Fibroblast of skin of left quadriceps (primary cell): ENCODE measurements around the gene HERPUD1.
"Not testable (repeated sequence)": the region's sequence is repeated elsewhere in the genome, so short reads cannot be mapped to it uniquely, and the experiment has no call there.

Experiments used
- DNase-seq, 2 experiments: peaks; one replicate each; pipeline ENCODE4 v3.0.0-alpha.2; 2013; ENCODE audit warnings: low read depth in 2 of 2

Gene HERPUD1

DNA sequence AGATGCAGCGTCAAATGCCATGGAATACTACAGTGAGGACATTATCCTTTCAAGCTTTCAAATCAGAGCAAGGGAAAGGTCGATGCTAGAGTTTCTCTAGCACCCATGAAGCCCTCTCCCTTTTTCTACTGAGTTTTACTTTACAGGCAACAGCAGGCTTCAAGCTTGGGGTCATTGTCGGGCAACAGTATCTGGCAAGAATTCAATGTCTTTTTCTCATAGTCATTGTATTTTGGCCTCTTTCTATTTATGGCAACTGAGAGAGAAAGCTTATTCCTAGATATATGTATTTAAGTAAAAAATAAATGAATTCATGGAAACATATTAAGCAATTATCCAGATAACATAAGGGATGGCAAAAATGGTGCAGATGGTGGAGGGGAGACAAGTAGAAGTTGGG is 29.4 kb downstream of the HERPUD1 start:
- no peak for DNase-seq

- DNase-seq = no peak
Measured at GRCh38 chr16:56961851-56962281, 29.9 kb downstream of the HERPUD1 start, which contains the start of gene CETP. TSS of gene CETP (plus strand) at chr16:56961950. CDS start at chr16:56961980, 30 bp downstream.

GRCh38 chr16:56964243-56965148 is 32.6 kb downstream of the HERPUD1 start:
- DNase-seq = peak in 1 of 2 experiments; percentile 33

- no peak for DNase-seq
Measured at GRCh38 chr16:56965149-56966092, 33.5 kb downstream of the HERPUD1 start.

DNA sequence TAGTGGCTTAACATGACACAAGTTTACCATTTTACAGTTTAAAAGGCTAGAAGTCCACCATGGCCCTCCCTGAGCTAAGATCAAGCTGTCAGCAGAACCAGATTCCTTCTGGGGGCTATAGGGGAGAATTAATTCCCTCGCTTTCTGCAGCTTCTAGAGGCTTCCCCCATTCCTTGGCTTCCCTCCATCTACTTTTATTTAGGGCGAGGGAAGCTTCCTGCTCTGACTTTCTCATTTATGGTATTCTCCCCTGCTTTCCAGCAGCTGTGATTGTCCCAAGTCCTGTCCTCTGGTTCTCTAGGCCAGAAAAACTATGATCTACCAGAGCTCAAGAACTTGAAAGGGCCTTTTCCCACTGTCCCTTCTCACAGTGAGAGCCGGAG is 34.1 kb downstream of the HERPUD1 start:
- no peak for DNase-seq

DNA sequence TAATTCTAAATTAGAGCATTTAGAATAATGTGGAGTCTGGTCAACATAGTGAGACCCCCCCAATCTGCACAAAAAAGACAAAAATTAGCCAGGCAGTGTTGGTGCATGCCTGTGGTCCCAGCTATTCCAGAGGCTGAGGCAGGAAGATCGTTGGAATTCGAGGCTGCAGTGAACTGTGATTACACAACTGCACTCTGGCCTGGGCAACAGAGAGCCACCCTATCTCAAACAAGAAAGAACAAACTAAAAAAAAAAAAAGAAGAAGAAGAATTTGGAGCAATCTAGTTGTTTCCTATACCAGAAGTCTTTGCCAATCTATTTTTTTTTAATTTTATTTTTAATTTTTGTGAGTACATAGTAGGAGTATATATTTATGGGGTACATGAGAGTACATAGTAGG is 35.8 kb downstream of the HERPUD1 start:
- DNase-seq = no peak

- no peak for DNase-seq
Measured at GRCh38 chr16:56969769-56970168, 37.8 kb downstream of the HERPUD1 start.

DNA sequence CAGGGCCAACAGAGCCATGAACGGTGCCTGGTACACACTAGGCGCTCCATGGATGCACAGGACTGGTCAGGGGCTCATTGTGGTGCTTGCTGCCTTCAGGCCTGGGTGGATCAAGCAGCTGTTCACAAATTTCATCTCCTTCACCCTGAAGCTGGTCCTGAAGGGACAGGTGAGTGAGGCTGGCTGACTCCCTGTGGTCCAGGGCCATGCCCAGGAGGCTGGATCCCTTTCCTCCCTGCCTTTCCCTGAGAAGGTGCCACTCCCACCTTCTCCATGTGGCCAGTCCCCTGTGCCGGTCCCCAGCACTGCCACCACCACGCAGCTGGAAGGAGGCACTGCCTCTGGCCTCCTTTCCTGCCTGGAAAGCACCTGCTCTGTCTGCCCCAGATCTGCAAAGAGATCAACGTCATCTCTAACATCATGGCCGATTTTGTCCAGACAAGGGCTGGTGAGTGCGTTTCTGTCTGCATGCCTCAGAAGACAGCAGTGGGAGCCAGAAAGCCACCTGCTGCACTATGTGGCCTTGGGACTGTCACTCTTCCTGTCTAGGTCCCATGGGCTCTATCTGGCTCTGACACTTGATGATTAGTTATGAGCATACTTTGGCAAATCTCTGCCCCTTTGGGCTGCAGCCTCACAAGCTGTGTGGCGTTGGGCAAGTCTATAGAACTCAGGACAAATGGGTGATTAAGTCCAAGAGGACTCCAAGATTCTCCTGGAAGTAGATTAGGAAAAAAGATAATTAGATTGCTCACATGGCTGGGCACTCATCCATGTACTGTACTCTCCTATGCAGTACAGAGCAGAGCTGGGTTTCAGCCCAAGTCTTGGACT is 39.2 kb downstream of the HERPUD1 start:
- no peak for DNase-seq

- DNase-seq = no peak
Measured at GRCh38 chr16:56971768-56972043, 39.8 kb downstream of the HERPUD1 start.

DNA sequence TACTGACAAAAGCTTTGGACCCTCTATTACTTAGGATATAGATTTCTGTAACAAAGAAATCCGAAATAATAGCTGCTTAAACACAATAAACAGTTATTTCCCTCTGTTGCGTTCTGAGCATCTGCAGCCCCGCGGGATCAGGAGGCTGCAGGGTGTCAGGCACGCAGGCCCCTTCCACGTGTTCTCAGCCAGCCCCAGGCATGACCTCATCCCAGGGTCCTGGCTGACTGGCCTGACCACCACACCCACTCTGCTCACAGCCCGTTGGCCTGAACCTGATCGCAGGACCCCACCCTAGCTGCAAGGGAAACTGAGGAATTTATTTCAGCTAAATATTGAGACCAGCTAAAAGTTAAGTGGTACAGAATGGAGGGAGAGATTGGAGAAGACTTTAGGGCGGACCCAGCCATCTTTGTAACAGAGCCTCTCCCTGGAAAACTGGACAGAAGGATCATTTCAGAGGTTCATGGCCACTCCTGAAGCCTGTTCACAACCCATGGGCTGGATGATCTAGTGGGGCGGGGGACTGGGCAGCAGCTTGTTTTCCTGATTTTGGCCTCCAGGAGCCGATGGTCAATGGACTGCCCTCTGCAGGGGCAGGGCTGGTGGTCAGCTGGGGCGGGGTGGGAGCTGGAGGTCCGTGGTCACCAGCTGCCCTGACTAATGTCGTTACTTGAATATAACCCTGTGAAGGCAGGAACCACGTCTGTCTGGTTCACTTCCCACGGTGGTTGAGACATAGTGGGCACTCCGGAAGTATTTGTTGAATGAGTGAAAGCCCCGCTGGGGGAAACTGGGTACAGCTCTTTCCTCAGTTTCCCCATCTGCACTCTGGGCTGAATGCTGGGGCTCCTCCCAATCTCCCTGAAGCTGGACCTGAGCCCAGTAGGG is 40.7 kb downstream of the HERPUD1 start:
- DNase-seq = no peak

DNA sequence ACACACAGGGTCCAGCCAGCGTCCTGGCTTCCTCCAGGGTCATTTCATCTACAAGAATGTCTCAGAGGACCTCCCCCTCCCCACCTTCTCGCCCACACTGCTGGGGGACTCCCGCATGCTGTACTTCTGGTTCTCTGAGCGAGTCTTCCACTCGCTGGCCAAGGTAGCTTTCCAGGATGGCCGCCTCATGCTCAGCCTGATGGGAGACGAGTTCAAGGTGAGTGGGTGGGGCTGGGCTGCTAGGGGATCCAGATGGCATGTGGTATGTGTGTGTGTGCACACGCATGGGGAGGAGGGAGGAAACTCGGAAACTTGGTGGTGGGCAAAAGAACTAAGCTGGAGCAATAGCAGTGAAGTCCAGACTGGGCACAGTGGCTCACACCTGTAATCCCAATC is 41.4 kb downstream of the HERPUD1 start:
- no peak for DNase-seq

DNA sequence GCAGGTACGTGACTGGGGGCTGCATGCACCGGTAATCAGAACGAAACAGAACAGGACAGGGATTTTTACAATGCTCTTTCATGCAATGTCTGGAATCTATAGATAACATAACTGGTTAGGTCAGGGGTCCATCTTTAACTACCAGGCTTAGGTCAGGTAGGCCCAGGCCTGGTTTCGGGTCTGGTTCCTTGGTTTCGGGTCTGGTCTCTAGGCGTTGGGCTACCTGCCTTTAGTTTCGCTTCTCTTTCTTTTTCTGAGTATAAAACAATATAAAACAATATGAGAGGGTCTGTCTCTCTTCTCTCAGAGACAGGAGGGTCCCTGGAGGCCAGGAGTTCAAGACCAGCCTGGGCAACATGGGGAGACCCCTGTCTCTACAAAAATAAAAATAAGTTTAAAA is 42.0 kb downstream of the HERPUD1 start:
- DNase-seq = not testable (repeated sequence)

DNA sequence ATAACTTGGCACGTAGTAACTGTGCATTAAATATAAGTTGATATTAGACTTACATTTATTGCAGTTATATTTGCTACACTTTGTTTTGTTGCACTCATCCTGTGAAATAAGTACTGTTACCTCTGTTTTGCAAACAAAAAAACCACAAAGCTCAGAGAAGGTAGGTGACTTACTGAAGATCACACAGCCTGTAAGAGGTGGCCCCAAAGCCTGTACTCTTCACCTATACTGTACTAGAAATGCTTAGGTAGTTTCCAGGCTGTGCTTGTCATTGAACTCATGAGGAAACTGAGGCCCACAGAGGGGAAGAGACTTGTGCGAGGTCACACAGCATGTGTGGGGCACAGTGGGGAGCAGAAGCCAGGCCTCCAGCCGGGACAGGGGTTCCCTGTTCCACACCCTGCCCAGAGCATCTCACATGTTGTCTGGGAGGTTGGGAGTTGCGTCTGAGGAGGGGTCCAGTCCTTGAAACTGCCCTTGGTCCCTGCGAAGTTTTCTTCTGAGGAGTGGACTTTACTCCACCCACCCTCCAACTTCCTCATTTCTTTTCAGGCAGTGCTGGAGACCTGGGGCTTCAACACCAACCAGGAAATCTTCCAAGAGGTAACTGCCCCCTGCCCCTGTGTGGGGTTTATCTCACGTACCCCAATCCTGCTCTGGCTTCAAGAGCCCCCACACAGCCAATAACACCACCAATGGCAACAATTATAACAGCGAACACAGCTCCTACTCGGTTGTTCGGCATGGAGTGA is 42.8 kb downstream of the HERPUD1 start:
- DNase-seq = no peak

DNA sequence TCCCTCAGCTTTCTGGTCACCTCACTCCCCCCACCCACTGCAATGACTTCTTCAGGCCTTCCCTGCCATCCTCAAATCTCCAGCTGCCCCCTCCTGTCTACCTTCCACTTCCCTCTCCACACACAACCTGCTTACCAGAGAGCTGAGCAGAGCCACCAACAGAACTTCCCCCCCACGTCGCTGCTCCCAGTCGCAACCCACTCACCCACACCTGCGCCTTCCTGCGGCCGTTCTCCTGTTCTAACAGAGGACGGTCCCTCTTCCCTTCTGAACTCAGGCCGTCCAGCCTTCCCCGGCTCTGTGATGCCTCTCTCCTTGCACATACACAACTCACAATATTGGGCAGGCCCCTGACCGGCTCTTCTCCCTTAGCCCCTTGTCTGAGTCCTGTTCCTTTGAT is 43.8 kb downstream of the HERPUD1 start:
- DNase-seq = no peak

- no peak for DNase-seq
Measured at GRCh38 chr16:56977216-56977615, 45.3 kb downstream of the HERPUD1 start.

GRCh38 chr16:56977823-56978430 is 46.0 kb downstream of the HERPUD1 start:
- DNase-seq = no peak

DNA sequence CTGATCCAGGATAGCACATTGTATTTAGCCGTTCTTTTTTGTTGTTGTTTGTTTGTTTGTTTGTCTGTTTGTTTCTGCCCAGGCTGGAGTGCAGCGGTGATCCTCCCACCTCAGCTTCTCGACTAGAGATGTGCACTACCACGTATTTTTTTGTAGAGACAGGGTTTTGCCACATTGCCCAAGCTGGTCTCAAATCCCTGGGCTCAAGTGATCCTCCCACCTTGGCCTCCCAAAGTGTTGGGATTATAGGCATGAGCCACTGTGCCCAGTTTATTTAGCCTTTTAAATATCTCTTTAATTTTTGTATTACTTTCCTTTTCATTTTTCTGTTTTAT is 48.2 kb downstream of the HERPUD1 start:
- no peak for DNase-seq

- no peak for DNase-seq
Measured at GRCh38 chr16:56980792-56981724, 49.1 kb downstream of the HERPUD1 start.
